MCF 10A (cell line): ENCODE data around the gene GPX4. TPM values are rescaled to one million over a fixed set of nuclear protein-coding genes. Genes with fewer than 3 reads are reported as not detected.

Source experiments
- BruUV-seq: library from RNA; stranded (reverse); fragments of 400-500 nt; replicated peaks from 2 replicates; lab custom pipeline; 2021; lab: Mats Ljungman, UMichigan
- CTCF ChIA-PET: fragments of 300-600 bp; sonication (Branson Sonifier 250); formaldehyde crosslinking; extraction: SDS; loops from one replicate; lab custom pipeline; 2021; ENCODE audit warnings: antibody characterized with exemption, inconsistent platforms; lab: Yijun Ruan, JAX
- POLR2A ChIA-PET: fragments of 300-600, 350-650 bp; sonication (Branson Sonifier 250); formaldehyde crosslinking; extraction: SDS; loops from one replicate; lab custom pipeline; 2020; ENCODE audit warnings: antibody characterized with exemption, inconsistent platforms; lab: Yijun Ruan, JAX
- DNase-seq: peaks from one replicate; pipeline ENCODE4 v3.0.0-alpha.2; 2018; ENCODE audit not compliant: unreplicated experiment
- H3K27ac Mint-ChIP-seq: one replicate; pipeline ENCODE4 v1.8.0; 2022; ENCODE audit warnings: mild to moderate bottlenecking, low read depth, mixed read lengths; ENCODE audit not compliant: unreplicated experiment
- H3K27me3 Mint-ChIP-seq: one replicate; pipeline ENCODE4 v1.8.0; 2022; ENCODE audit warnings: mixed read lengths; ENCODE audit not compliant: insufficient read depth, unreplicated experiment
- H3K36me3 Mint-ChIP-seq: one replicate; pipeline ENCODE4 v1.8.0; 2022; ENCODE audit warnings: mild to moderate bottlenecking, moderate library complexity, mixed read lengths; ENCODE audit not compliant: insufficient read depth, unreplicated experiment
- H3K4me1 Mint-ChIP-seq: one replicate; pipeline ENCODE4 v1.8.0; 2022; ENCODE audit warnings: mixed read lengths; ENCODE audit not compliant: insufficient read depth, unreplicated experiment
- H3K4me3 Mint-ChIP-seq: one replicate; pipeline ENCODE4 v1.8.0; 2022; ENCODE audit warnings: mild to moderate bottlenecking, moderate library complexity, mixed read lengths; ENCODE audit not compliant: unreplicated experiment
- H3K9me3 Mint-ChIP-seq: one replicate; pipeline ENCODE4 v1.8.0; 2022; ENCODE audit warnings: mixed read lengths; ENCODE audit not compliant: unreplicated experiment
- intact Hi-C: fragments of 100-400 bp; cut with micrococcal nuclease; formaldehyde crosslinking; loops from 2 replicates; pipeline ENCODE4 v1.14.1; 2022
- total RNA-seq: library from RNA; stranded (reverse); gene quantifications from 2 replicates; pipeline ENCODE4 v1.2.3, GENCODE V29; 2022
- TF ChIP-seq, protein P1 (sequence below): fragments of 200-600 bp; IDR thresholded peaks from one replicate; pipeline ENCODE4 v1.8.0; 2022; ENCODE audit warnings: antibody characterized with exemption, mild to moderate bottlenecking; ENCODE audit not compliant: unreplicated experiment

Gene GPX4
- total RNA-seq, 1 experiment from 2014 or later = 191 TPM

DNA sequence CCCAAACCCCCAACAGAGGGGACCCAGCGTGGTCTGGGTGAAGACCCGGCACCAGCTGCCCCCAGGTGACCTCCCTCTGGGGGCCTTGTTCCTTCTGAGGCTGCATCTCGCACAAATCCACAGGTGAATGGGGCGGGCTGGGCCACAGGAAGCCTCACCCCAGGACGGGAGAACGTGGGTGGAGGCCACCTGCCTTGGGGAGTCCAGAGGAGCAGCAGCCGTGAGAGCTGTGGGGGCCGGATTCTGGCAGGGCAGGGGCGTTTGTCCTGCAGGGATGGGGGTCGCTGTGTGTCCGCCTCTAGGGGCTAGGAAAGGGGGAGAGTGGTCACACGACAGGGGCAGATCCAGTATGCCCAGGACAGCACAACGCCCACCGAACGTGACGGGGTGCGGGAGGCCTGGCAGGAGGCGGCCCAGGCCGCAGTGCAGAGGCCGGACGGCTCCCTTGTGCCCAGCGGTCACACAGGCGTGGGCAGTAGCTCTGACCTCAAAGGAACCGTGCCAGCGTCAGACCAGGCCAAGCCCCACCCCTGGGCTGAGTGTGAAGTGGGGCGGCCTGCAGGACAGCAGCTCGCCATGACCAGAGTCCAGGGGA is 15.3 kb upstream of the GPX4 start:
- ChIA-PET POLR2A (interaction anchor here (0.5 to 0.6 kb wide), 2 partner anchors 10 to 13 kb away, joined by 3 read pairs; no protein-coding TSS in a partner anchor), CTCF (interaction anchor here (0.7 kb wide), 1 partner anchor 454 kb away, joined by 4 read pairs; no protein-coding TSS in a partner anchor)
- no peaks in the 10 kb centered on the region for H3K27me3 Mint-ChIP-seq
- DNase-seq = no peak
- H3K27ac Mint-ChIP-seq = no peak overlapping the region
- peaks cover 6% of the 10 kb centered on the region for H3K4me1 Mint-ChIP-seq
- TF ChIP-seq, protein P1, sequence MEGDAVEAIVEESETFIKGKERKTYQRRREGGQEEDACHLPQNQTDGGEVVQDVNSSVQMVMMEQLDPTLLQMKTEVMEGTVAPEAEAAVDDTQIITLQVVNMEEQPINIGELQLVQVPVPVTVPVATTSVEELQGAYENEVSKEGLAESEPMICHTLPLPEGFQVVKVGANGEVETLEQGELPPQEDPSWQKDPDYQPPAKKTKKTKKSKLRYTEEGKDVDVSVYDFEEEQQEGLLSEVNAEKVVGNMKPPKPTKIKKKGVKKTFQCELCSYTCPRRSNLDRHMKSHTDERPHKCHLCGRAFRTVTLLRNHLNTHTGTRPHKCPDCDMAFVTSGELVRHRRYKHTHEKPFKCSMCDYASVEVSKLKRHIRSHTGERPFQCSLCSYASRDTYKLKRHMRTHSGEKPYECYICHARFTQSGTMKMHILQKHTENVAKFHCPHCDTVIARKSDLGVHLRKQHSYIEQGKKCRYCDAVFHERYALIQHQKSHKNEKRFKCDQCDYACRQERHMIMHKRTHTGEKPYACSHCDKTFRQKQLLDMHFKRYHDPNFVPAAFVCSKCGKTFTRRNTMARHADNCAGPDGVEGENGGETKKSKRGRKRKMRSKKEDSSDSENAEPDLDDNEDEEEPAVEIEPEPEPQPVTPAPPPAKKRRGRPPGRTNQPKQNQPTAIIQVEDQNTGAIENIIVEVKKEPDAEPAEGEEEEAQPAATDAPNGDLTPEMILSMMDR = no peak
- H3K36me3 Mint-ChIP-seq = peaks cover 50% of the 10 kb centered on the region
- BruUV-seq = no TSS peak
- intact Hi-C loops = no loop called here
- H3K4me3 Mint-ChIP-seq = no peak overlapping the region
- no peaks in the 10 kb centered on the region for H3K9me3 Mint-ChIP-seq

DNA sequence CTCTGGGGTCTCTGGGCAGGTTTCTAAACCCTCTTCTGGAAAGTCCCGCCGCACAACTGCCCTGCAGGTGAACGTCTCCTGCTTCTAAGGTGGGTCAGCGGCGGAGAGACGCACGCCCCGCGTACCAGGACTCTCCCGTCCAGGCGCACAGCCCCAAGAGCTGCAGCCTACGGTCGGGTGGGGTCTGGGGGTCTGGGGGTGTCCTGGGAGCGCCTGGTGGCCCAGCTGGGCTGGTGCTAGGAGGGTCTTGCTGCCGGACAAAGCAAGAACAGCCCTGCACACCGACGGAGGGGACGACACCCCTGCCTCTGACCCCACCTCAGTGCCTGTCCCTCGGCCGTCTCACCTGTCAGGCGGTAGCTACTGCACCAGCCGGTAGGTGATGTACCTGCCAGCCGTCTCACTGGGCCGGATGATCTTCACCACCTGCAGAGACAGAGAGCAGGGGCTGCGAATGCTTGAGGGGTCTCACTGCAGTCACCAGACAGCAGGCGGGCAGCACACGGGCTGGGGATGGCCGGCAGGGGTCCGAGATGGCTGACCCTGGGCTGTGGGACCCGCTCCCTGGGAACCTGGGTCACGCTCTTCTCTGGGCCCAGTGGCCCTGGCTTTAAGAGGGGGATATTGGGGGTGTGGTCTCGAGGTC is 14.5 kb upstream of the GPX4 start:
- no peaks in the 10 kb centered on the region for H3K27me3 Mint-ChIP-seq
- H3K4me3 Mint-ChIP-seq = no peak overlapping the region
- no peaks in the 10 kb centered on the region for H3K9me3 Mint-ChIP-seq
- intact Hi-C loops = no loop called here
- POLR2A ChIA-PET = interaction anchor here (0.6 kb wide), 1 partner anchor 14 kb away, joined by 3 read pairs; no protein-coding TSS in a partner anchor
- CTCF ChIA-PET = no interaction called here
- no peak overlapping the region for H3K27ac Mint-ChIP-seq
- H3K36me3 Mint-ChIP-seq = peaks cover 47% of the 10 kb centered on the region
- TF ChIP-seq, protein P1 = no peak
- BruUV-seq = no TSS peak
- DNase-seq = no peak
- H3K4me1 Mint-ChIP-seq = peaks cover 7% of the 10 kb centered on the region

DNA sequence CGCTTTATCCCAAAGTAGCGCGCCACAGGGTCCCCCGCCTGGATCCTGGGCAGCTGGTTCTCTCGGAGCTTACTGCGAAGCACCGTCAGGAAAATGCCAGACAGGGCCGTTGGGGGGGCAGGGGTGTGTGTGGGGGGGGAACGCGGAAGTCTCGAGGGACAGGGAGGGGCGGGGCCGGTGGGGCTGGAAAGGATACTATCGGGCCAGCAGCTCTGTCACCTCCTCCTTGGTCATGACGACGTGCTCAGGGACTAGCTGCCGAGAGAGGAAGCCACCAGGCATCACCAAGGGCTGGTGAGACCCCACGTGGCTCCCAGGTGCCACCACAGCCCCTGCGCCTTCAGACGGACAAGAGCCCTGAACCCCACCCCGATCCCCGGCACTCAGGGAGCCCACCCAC is 13.9 kb upstream of the GPX4 start:
- intact Hi-C loops = no loop called here
- Mint-ChIP-seq H3K27me3 (no peaks in the 10 kb centered on the region), H3K4me3 (no peak overlapping the region), H3K9me3 (no peaks in the 10 kb centered on the region), H3K27ac (no peak overlapping the region), H3K4me1 (peaks cover 7% of the 10 kb centered on the region), H3K36me3 (peaks cover 45% of the 10 kb centered on the region)
- TF ChIP-seq, protein P1 = no peak
- POLR2A ChIA-PET = no interaction called here
- CTCF ChIA-PET = no interaction called here
- DNase-seq = no peak
- no TSS peak for BruUV-seq

DNA sequence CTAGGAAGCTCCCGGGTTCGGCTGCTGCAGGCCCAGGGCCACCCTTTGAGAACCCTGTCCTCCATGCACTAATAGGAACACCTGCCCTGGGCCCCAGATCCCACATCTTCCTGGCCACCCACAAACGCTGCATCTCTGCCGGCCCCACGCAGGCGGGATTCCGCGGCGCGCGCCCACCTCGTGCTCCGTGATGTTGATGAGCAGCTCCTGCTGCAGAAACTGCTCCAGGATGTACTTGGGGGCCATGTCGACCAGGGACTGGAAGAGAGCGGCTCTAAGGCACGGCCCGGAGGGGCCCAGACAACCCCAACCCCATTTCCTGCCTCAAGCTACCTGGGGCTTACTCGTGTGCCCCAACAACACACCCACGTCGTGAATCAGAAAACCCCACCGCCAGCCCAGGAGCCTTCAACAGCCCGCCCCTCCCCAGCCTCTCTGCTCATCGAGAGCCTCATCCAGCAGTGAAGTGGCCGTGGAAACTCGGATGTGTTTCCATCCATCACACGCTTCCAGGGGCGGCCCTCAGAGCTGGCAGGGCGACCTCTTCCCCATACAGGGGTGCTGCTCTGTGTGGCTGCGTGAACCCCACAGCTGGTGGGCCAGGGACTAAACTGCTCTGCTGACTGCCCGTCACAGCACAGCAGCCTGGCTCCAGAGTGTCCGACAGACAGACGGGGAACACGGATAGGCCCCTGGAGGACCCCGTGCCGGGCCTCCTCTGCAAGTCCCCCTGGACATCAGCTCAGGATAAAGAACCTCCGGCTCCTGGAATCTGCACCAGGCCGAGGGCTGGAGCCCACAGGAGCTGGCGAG is 12.9 kb upstream of the GPX4 start:
- Mint-ChIP-seq H3K27me3 (no peaks in the 10 kb centered on the region), H3K9me3 (no peaks in the 10 kb centered on the region), H3K4me1 (peaks cover 7% of the 10 kb centered on the region), H3K36me3 (peaks cover 46% of the 10 kb centered on the region), H3K4me3 (no peak overlapping the region), H3K27ac (no peak overlapping the region)
- DNase-seq = no peak
- BruUV-seq = no TSS peak
- intact Hi-C loops = no loop called here
- CTCF ChIA-PET = interaction anchor here (0.7 kb wide), 1 partner anchor 22 kb away, joined by 3 read pairs; no protein-coding TSS in a partner anchor
- TF ChIP-seq, protein P1 = no peak
- POLR2A ChIA-PET = no interaction called here
